GM19025 (cell line): ENCODE results near the gene B3GNT2.
"Not testable (repeated sequence)": the region's sequence is repeated elsewhere in the genome, so short reads cannot be mapped to it uniquely, and the experiment has no call there.

Experiments
- ATAC-seq: cut with Tn5 transposase; IDR thresholded peaks from one replicate; pipeline ENCODE4 v1.9.1; 2021; ENCODE audit warnings: mild to moderate bottlenecking, low read depth, moderate library complexity; ENCODE audit not compliant: unreplicated experiment

Gene B3GNT2

DNA sequence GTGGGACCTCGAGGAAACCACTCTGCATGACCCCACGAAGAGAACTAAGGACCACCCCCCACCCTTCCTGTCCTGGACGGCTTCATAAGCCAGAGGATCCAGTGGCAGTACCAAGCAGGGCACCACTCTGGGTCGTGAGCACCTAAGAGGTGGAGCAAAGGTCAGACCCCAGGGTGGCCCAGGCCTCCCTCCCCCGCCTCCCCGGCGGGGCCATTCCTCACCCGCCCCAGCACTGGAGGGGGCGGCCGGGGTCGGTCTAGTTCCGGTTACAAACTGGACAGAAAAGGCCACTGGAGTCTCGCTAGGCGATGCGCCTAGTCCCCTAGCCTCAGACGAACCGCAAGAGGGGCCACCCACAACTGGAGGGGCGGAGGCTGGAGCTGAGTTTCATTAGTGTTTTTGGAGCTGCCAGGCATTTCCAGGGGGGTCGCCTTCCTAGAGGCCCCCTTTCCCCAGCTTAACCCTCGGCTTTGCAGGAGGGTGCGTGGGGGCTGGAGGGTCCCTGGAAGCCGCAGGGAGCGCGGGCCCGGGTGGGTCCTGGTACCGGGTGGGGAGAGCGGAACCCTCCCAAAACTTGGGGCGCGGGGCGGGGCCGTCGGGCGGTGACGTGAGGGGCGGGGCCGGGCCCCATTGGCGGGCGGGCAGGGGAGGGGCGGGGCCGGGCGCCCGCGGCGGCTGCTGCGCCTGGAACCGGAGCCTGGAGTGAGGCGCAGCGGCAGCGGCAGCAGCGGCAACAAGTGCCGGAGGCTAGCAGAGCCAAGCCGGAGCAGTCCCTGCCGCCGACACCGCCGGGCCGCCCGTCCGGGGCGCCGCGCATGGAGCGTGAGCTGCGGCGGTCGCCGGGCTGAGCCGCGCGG, at the start of gene B3GNT2:
B3GNT2 (plus strand) TSS at position 695 of the 857 bp plus-strand sequence. CDS start 26,106 bp downstream, outside the sequence.
- ATAC-seq: peak; percentile 60

- not testable (repeated sequence) for ATAC-seq
Observed at GRCh38 chr2:62146790-62147189, 49.1 kb upstream of the B3GNT2 start.

DNA sequence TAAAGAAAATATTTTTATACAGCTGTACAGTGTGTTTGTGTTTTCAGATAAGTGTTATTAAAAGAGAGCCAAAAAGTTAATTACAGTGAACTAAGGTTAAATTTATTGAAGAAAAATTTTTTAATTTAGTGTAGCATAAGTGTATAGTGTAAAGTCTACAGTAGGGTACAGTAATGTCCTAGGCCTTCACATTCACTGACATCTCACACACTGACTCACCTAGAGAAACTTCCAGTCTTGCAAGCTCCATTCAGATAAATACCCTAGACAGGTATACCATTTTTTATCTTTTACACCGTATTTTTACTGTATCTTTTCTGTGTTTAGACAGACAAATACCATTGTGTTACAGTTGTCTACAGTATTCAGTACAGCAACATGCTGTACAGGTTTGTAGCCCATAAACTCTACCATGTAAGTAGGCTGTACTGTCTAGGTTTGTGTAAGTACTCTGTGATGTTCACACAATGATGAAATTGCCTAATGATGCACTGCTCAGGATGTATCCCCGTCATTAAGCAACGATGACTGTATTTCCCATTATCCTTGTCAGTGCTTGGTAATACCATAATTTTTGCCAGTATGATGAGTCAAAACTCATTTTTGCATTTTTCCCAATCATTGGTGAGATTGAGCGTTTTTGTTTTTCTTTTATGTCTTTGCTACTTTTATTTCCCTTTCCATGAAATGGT, 48.2 kb upstream of the B3GNT2 start:
- no peak for ATAC-seq

DNA sequence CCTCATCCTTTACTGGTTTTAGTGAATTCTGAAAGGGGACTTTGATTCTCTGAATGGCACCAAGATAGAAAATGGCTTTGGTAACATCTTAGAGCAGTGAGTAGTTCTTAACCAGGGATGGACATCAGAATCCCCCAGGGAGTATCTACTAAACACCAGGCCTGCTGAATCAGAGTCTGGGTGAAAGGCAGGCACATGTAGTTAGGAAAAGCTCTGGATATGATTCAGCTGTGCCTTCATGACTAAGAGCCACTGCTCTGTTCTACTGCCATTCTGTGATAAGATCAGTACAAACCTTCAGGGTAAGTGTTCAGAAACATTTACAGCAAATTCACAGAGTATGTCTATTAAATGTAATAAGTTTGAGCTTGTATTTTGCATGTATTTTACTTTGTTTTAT, 46.2 kb upstream of the B3GNT2 start:
- no peak for ATAC-seq

GRCh38 chr2:62150597-62151305, 45.2 kb upstream of the B3GNT2 start:
- ATAC-seq: no peak

- ATAC-seq: no peak
Observed at GRCh38 chr2:62151306-62151638, 44.6 kb upstream of the B3GNT2 start.

GRCh38 chr2:62152000-62152399, 43.9 kb upstream of the B3GNT2 start:
- ATAC-seq: no peak

DNA sequence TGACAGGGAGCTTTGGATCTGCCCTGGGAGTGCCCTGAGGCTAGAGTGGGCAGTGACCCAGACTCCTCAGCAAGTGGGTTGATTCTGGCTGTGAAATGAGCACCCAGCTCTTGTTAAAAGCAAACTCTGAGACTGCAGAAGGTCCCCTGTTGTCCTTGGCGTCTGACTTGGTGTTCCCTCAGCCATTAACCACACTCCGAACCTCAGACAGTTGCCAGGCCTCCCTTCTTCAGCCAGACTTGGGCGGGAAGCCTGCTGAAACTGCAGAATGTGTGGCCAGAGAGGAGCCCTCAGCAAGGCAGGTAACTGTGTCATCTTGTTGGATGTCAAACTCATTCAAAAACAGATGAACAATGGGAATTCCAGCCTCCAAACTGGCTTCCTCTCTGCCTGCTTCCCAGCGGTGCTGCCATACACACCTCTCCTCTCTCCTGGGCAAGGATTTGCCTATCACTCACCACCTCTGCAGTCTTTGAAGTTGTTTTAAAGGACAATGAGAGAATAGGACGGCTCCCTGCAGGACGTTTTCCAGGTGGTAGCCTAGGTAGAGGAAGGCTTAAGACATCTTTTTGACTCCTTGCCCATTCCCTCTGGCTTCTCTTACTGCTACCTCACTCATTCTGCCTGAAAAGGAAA, 38.9 kb upstream of the B3GNT2 start:
- ATAC-seq: no peak

DNA sequence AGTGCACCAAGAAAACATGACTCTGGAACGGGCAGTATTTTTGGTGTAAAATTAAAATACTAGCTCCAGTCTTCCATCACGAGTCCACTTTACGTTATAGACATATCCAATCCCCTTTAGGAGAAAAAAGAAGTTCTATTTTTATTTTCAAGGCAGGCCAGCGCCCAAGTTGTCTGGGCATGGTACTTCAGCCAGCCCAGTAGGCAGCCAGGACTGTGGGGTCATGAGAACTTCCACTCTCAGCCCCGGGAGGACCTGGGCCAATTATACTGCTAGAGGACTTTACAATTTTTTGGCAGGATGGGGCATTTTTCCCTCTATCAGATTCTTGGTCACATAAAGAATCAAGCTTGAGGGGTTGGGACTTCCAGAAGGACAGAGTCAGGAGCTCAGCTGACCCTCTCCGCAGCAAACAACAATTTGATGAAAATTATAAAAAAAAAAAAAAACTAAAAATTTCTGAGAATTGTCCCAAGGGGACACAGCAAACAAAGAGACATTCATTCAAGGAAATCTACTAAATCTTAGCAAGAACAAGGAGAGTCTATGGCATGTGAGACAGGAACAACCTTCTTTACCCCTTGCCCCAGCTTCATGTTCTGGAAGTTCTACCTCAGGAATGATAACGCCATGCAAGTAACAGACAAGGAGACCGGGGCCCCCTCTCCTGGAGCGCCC, 37.3 kb upstream of the B3GNT2 start:
- no peak for ATAC-seq

DNA sequence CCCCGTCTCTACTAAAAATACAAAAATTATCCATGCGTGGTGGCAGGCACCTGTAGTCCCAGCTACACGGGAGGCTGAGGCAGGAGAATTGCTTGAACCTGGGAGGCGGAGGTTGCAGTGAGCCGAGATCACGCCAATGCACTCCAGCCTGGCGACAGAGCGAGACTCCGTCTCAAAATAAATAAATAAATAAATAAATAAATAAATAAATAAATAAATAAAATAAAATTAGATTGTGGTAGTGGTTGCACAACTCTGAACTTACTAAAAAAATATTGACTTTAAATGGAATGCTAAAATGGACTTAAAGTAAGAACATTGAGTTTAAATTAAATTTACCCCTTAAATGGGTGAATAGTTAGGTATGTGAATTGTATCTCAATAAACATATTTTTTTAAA, 35.2 kb upstream of the B3GNT2 start:
- not testable (repeated sequence) for ATAC-seq

DNA sequence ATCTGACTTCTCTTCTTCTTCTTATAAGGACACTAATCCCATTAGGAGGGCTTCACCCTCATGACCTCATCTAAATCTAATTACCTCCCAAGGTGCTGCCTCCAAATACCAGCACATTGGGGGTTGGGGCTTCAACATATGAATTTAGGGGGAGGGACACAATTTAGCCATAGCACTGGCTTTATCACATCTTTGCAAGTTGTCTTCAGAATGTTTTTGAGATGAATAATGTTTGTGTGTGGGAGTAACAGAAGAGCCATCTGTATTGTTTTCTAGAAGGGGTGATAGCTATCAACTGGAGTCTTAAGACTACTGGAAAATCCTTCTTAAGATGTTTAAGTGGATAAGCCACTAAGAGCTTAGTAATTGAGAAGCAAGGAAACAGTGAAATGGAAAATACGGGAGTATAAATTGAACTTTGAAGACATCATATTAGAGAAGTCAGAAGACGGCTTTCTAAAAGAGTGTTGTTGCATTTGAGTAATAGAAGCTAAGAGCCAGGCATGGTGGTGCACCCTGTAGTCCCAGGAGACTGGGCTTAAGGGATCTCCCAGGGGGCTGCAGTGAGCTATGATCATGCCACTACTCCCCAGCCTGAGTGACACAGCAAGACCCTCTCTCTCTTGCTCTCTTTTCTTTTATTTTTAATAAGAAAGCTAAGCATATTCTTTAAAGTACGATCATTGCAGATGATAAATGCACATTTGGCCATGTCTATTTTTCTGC, 32.6 kb upstream of the B3GNT2 start:
- ATAC-seq: no peak

DNA sequence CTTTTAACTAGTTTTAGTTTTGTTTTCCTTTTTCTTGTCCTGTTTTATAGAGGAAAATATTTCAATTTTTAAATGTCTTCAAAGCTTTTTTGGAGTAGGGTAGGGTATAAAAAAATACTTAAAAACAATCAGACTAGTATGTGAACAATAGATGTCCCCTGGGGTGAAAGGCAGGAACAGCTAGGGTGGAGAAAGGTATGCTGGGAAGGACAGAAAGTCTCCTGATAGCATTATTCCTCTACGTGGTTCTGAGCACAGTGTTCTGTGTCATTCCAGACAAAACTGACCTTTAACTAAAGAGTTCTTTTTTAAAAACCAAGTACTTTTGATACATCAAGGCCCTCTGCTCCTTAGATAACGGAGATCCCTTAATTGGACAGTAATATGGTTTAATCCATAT, 32.1 kb upstream of the B3GNT2 start:
- ATAC-seq: no peak

DNA sequence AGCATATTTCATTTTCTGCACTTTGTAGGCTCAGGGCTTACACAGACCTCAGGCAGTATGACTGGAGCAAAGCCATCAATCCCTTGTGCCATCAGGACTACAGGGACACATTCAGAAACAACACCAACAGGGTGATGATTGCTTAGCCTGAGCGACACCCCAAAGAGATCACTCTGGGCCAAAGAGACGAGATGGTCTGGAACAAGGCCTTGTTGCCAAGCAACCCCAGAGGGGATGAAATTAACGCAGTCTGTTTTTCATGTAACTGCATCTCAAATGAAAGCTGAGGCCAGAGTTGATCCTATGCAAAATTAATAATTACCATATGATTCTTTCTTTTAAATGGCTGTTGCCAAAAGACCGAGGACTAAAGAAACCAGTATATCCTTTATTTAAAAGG, 20.2 kb upstream of the B3GNT2 start:
- ATAC-seq: no peak

- no peak for ATAC-seq
Observed at GRCh38 chr2:62176801-62177200, 19.1 kb upstream of the B3GNT2 start.

- ATAC-seq: no peak
Observed at GRCh38 chr2:62177392-62178049, 18.4 kb upstream of the B3GNT2 start.

GRCh38 chr2:62178741-62179271, 17.1 kb upstream of the B3GNT2 start:
- ATAC-seq: no peak

GRCh38 chr2:62180975-62181374, 14.9 kb upstream of the B3GNT2 start:
- ATAC-seq: no peak

DNA sequence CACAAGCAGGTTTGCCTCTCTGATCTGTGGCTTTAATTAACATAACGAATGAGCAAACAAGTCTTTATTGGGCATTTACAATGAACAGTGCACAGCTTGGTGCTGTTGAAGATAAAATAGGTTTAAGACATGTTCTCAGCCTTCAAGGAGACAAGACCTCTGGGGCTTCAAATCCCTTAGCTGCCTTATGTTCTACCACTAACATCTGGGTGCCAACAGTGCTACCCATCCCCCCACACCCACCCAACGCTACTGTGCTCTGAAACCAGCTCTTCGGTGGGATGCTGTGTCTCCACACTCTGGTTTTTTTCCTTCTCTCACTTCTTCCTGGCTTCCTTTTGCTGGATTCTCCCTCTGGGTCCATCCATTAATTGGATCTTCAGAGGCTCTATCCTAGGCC, 14.1 kb upstream of the B3GNT2 start:
- ATAC-seq: no peak
